ENCODE data around the gene SDCBP2.

Gene SDCBP2

DNA sequence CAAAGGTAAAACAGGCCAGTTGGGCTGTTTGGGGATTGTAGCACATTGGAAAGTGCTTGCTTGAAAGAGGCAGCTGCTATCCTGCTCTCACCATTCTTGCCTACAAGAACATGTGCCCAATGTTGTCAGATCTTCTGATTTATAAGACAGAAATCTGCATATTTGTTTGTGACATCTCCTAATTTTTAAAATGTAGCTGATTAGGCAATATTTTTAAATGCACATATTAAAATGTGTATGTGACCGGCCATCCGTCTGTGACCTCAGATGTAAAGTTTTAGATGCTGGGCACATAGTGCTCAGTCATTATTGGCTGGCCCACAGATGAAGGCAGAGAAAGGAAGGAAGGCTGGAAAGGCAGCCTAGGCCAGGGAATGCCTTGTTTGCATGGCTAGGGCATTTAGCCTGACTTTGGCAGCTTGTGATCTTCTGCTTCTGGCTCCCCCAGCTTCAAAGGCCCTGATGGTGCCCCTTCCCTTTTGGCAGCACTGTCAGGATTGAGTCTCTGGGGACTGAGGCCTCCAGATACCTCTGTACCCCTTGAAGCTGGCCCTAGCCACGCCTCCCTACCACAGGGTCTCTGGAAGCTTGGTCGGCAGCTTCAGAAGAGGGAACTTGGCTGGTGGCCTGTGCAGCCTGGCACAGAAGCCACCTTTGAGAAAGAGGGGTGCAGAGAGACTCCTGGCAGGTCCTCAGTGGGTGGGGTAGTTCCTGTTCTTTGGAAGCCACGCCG, 56.4 kb downstream of the SDCBP2 start:
- no peak for DNase-seq (ENCODE audit: low read depth)

DNA sequence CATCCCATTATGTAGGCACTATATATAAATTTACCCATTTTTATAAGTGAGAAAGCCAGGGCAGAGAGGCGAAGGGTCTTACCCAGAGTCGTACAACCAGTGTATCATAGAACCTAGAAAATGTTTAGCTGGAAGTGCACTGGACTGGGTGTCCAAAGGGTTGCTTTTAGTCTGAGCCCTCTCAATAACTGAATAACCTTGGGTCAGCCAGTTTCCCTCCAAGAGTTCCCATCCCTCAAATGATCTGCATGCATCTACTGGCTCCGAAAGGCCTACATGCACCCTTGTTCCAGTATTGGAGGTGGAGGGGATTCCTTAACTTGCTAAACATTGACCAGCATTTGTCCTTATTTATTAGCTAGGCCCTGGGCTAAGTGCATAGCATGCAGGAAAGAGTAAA, 59.1 kb downstream of the SDCBP2 start:
- DNase-seq (ENCODE audit: low read depth), result no peak

DNA sequence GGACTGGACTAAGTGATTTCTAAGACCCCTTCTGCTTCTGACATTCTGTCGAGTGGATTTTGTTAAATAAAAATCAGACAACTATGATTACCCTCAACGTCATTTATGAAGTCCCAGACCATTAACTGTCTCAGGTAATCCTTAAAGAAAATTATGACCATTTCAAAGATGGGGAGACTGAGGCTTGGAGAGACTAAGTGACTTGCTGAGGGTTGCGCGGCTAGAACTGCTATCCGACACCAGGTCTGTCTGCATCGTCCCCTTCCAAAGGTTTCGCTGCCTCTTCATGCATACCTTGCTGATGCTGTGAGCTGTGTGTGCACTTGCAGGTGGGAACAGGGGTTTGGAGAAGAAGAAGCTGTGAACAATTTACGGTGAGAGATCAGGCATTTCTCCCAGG, 59.7 kb downstream of the SDCBP2 start:
- DNase-seq (ENCODE audit: low read depth), result no peak

DNA sequence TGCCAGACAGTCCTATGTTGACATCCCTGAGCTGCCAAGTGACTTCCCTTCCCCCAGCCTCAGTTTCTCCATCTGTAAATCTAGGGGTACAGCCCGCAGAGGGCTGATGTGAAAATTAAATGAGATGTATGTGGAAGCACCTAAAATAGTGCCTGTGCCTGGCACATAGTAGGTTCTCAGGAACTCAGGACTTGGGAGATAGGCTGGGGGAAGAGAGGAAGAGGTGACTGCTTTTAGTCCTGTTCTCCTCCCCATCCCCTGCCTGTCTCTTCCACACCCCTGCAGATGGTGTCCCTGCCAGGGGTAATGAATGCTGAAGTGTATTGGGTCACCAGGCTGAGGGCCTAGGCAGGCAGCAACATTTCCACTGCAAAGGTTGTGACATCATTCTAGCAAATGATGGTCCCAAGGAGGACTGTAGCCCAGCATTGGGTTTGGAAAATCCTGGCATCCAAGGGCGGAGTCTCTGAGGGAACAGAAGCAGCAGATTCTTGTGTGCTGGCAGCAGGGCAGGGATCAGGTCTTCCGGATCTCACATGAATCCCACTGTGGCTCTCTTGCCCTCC, 61.0 kb downstream of the SDCBP2 start:
- no peak for DNase-seq (ENCODE audit: low read depth)

DNA sequence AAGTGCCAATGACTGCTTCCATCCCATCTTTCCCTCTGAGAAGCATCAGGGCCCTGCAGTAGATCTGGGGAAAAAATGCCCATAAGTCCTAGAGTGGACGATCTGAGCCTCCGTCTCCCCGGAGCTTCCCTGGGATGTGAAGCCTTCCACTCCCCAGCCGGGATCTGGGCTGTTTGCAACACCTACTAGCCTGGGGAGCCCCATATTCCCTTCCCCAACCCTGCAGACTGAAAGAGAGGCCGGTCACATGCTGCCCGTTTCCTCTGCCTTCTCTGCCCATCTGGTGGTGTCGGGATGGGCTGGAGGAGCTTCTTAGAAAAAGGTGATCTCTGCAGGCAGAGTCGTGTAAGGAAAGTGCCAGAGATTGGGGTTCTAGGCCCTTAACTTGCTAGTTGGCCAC, 61.8 kb downstream of the SDCBP2 start:
- no peak for DNase-seq (ENCODE audit: low read depth)

DNA sequence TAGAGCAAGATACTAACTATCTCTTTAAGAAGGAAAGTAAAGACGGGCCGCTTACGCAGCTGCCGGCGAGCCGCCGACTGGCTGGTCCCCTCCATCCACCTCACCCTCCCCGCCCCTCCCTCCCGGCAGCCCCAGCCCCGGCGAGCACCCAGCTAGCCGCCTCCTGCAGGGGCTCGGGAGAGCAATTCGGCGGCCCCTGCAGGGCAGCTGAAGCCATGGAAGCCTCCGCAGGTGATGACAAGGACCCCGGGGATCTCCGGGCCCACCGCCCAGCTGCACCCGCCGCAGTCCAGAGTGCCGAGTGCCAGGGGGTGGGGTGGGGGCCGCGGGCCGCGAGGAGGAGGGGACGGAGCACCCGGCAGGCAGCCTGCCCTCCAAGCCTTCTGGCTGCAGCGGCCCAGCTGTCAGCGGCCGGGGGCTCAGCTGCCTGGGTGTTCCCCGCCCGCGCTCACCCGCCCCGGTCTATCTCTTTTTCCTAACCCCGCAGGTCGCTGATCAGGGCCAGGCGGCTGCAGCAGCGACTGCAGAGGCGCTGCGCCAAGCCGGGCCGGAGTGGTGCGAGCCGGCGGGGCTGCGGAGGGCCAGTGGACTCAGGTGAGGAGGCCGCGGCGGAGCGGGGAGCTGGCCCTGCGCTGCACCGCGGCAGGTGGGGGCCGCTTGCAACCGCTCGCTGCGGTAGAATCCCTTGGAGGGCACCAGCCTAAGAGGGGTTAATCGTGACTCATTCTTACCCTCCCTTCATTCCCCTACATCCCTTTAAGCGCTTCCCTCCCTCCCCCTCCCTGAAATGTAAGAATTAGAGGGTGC, 62.6 kb downstream of the SDCBP2 start, which contains the start of gene SNPH:
SNPH (plus strand) TSS at position 128 of the 807 bp plus-strand sequence. CDS start 29,946 bp downstream, outside the sequence.
- DNase-seq (ENCODE audit: low read depth), result peak; percentile 31

DNA sequence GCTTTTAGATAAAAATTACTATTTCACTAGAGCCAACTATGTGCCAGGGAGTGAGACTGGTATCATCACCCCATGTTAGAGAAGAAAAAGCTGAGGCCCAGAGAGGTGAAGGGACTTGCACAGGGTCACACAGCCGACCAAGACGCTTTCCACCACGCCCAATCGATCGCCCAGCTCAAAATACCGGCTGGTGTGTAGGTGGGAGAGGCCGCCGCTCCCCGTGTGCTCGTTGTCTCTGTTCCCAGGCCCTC, 63.1 kb downstream of the SDCBP2 start:
- no peak for DNase-seq (ENCODE audit: low read depth)

DNA sequence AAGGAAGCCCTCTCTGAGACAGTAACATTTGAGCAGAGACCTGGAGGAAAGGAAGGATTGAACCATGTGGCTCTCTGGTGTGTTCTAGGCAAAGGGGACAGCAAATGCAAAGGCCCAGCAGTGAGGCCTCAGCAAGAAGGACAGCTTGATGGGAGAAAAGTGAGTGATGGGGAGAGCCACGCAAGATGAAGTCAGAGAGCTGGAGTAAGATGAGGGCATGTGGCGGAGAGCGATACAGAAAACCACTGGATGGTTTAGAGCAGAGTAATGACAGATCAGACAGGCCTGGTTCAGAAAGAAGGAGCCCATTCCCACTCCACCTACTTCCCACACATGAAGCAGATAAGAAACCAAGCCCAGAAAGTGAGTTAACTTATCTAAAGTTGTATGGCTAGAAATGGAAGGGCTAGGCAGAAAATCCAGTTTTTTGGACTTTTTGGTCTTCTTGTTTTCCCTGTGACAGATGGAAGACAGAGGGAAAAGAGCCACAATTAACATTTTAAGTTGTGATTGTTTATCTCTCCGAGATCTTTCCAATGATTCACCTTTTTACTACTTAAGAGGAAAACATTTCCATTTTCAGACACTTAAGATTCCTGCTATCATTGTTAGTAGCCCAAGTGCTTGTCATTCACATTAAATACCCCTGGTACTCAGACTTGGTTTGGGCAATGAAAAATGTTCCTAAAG, 63.6 kb downstream of the SDCBP2 start:
- no peak for DNase-seq (ENCODE audit: low read depth)

DNA sequence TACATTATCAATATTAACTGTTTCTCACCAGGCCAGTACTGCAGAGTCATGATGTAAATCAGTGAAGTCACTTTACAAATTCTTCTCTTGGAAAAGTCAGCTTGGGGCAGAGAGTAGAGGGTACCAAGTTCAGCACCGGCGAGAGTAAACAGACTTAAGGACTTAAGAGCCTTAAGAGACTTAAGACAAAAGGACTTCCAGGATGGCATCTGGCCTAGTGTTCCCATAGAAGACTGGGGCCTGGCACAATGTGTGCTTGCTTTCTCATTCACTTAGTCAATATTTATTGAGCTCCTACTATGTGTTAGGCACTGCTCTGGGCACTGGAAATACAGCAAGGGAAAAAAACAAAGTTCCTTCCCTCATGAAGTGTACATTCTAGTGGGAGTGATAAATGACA, 64.2 kb downstream of the SDCBP2 start:
- no peak for DNase-seq (ENCODE audit: low read depth)

DNA sequence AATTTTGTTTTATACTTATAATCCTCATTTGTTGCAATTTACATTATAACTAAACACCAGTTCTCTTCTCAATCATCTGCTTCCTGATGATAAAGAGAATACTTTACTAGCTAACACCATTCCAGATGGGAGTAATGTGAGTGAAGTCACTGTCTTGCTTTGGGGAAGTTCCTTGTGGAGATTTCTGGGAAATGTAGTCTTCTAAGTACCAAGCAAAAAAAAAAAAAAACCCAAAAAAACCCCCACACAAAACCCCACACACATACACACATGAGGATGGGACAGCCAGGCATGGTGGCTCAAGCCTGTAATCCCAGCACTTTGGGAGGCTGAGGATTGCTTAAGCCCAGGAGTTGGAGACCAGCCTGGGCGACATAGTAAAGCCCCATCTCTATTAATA, 65.1 kb downstream of the SDCBP2 start:
- DNase-seq (ENCODE audit: low read depth), result no peak
